Measurements from ENCODE around the gene MRPS2. TPM values are rescaled to one million over a fixed set of nuclear protein-coding genes. Genes with fewer than 3 reads are reported as not detected.

Gene MRPS2
- total RNA-seq, 4 donors from 2014 or later: 51.5 to 61.7 (median 55.1) TPM

DNA sequence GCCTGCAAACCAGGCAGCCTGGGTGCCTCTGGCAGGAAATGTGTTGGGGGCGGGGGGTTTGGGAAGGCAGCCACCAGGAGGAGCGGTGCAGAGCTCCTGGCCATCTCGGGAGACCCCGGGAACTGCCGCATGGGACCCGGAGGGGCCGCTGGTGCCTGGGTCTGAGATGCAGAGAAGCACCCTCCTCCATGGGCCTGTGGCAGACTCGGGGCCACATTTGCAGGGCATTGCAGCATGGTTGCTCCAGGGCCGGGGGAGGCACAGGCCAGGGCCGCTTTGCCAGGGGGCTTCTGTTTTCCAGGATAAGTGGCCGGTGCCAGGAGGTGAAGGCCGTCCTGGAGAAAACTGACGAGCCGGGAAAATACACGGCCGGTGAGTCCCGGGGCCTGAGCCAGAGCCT, 22.4 kb downstream of the MRPS2 start:
- WGBS: no CpG with 5 or more reads among the region's 17 CpGs
- Histone ChIP-seq H3K36me3 (no peaks in the 10 kb centered on the region), H3K9me3 (no peaks in the 10 kb centered on the region), H3K27me3 (peaks cover 52% of the 10 kb centered on the region), H3K27ac (no peak overlapping the region), H3K4me1 (no peaks in the 10 kb centered on the region), H3K4me3 (no peak overlapping the region)
- TF ChIP-seq, protein P1, sequence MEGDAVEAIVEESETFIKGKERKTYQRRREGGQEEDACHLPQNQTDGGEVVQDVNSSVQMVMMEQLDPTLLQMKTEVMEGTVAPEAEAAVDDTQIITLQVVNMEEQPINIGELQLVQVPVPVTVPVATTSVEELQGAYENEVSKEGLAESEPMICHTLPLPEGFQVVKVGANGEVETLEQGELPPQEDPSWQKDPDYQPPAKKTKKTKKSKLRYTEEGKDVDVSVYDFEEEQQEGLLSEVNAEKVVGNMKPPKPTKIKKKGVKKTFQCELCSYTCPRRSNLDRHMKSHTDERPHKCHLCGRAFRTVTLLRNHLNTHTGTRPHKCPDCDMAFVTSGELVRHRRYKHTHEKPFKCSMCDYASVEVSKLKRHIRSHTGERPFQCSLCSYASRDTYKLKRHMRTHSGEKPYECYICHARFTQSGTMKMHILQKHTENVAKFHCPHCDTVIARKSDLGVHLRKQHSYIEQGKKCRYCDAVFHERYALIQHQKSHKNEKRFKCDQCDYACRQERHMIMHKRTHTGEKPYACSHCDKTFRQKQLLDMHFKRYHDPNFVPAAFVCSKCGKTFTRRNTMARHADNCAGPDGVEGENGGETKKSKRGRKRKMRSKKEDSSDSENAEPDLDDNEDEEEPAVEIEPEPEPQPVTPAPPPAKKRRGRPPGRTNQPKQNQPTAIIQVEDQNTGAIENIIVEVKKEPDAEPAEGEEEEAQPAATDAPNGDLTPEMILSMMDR (IDR thresholded peaks at IDR 0.05): no peak
- TF ChIP-seq POLR2A (IDR thresholded peaks at IDR 0.05): no peak
- TF ChIP-seq POLR2AphosphoS5 (IDR thresholded peaks at IDR 0.05): no peak
- peak in 1 of 2 donors; percentile 69 for DNase-seq (ENCODE audit: low spot score in 2 of 2)

DNA sequence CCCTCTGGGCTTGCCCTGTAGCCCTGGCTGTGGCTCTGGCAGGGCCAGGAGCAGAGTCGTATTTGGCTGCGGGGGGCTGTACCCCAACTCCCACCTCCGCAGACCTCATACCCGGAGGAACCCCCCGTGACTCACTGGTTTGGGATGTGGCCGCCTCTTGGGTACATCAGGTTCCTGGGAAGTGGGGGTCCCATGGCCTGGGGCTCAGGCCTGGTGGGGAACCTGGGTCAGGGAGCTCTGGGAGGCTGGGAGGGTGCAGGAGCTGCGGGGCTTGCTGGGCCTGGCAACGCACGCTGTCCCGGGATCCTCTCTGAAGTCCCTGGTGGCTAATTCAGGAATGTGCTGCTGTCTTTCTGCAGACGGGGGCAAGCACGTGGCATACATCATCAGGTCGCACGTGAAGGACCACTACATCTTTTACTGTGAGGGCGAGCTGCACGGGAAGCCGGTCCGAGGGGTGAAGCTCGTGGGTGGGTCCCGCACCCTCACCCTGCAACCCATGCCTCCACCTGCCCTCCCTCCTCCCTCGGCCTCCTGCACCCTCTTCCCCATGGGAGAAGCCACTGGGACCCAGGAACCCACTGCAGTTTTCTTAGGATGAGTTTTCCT, 23.1 kb downstream of the MRPS2 start:
- Histone ChIP-seq H3K27ac (no peak overlapping the region), H3K9me3 (no peaks in the 10 kb centered on the region), H3K4me1 (no peaks in the 10 kb centered on the region), H3K4me3 (no peak overlapping the region), H3K27me3 (peaks cover 49% of the 10 kb centered on the region), H3K36me3 (no peaks in the 10 kb centered on the region)
- no peak for TF ChIP-seq EP300 (IDR thresholded peaks at IDR 0.05)
- TF ChIP-seq, protein P1 (IDR thresholded peaks at IDR 0.05): no peak
- no peak for TF ChIP-seq POLR2A (IDR thresholded peaks at IDR 0.05)
- no peak for TF ChIP-seq POLR2AphosphoS5 (IDR thresholded peaks at IDR 0.05)
- peak in 1 of 2 donors; percentile 68 for DNase-seq (ENCODE audit: low spot score in 2 of 2)
- WGBS: no CpG with 5 or more reads among the region's 21 CpGs

GRCh38 chr9:135524130-135524861, 23.8 kb downstream of the MRPS2 start:
- TF ChIP-seq EP300 (IDR thresholded peaks at IDR 0.05): no peak
- no peak for TF ChIP-seq POLR2AphosphoS5 (IDR thresholded peaks at IDR 0.05)
- no peak for TF ChIP-seq POLR2A (IDR thresholded peaks at IDR 0.05)
- TF ChIP-seq, protein P1 (IDR thresholded peaks at IDR 0.05): no peak
- Histone ChIP-seq H3K27ac (no peak overlapping the region), H3K4me3 (no peak overlapping the region), H3K36me3 (no peaks in the 10 kb centered on the region), H3K4me1 (no peaks in the 10 kb centered on the region), H3K9me3 (no peaks in the 10 kb centered on the region), H3K27me3 (peaks cover 49% of the 10 kb centered on the region)
- DNase-seq (ENCODE audit: low spot score in 2 of 2): peak in 1 of 2 donors; percentile 72
- 49% methylated on average over 6 of the region's 27 CpGs for whole genome bisulfite sequencing

- Histone ChIP-seq H3K27me3 (peaks cover 49% of the 10 kb centered on the region), H3K9me3 (no peaks in the 10 kb centered on the region), H3K4me3 (no peak overlapping the region), H3K27ac (no peak overlapping the region), H3K36me3 (no peaks in the 10 kb centered on the region), H3K4me1 (no peaks in the 10 kb centered on the region)
- DNase-seq (ENCODE audit: low spot score in 2 of 2): peak in 1 of 2 donors; percentile 63
- no CpG with 5 or more reads among the region's 31 CpGs for WGBS
- no peak for TF ChIP-seq POLR2AphosphoS5 (IDR thresholded peaks at IDR 0.05)
- TF ChIP-seq EP300 (IDR thresholded peaks at IDR 0.05): no peak
- TF ChIP-seq, protein P1 (IDR thresholded peaks at IDR 0.05): no peak
- TF ChIP-seq POLR2A (IDR thresholded peaks at IDR 0.05): no peak
These were observed 25.0 kb downstream of the MRPS2 start for GRCh38 chr9:135525241-135526088.

Measured in suprapubic skin (tissue), 4 donors.